WTC11 (cell line): Measurements from ENCODE around the gene RAD17. TPM values are rescaled to one million over a fixed set of nuclear protein-coding genes. Genes with fewer than 3 reads are reported as not detected.
A peak's percentile ranks its signal among the peaks of the same experiment; 100 is the strongest.

Experiments used
- ATAC-seq: fragments of 200-7000 bp; cut with Tn5 transposase; 2 replicates; pipeline ENCODE4 v1.10.0; 2021; ENCODE audit warnings: mild to moderate bottlenecking, moderate library complexity
- CTCF ChIA-PET: fragments of 300-600 bp; sonication (Branson Sonifier 250); formaldehyde crosslinking; loops from one replicate; lab custom pipeline; 2021; ENCODE audit warnings: antibody characterized with exemption; lab: Charles Lee
- POLR2A ChIA-PET: fragments of 350-600 bp; sonication (Branson Sonifier 250); formaldehyde crosslinking; loops from one replicate; lab custom pipeline; 2021; ENCODE audit warnings: antibody characterized with exemption; lab: Charles Lee
- DNase-seq: peaks from one replicate; pipeline ENCODE4 v3.0.0; 2021; ENCODE audit warnings: low spot score
- H3K27ac Mint-ChIP-seq: 2 replicates; pipeline ENCODE4 v1.8.0; 2021; ENCODE audit warnings: mixed read lengths
- H3K27me3 Mint-ChIP-seq: 2 replicates; pipeline ENCODE4 v1.8.0; 2021; ENCODE audit warnings: low read depth, mild to moderate bottlenecking, moderate library complexity, mixed read lengths
- H3K36me3 Mint-ChIP-seq: 2 replicates; pipeline ENCODE4 v1.8.0; 2021; ENCODE audit warnings: mixed read lengths
- H3K4me1 Mint-ChIP-seq: 2 replicates; pipeline ENCODE4 v1.8.0; 2022; ENCODE audit warnings: mixed read lengths
- H3K4me3 Mint-ChIP-seq: 2 replicates; pipeline ENCODE4 v1.8.0; 2021; ENCODE audit warnings: mild to moderate bottlenecking, moderate library complexity, mixed read lengths
- H3K9me3 Mint-ChIP-seq: 2 replicates; pipeline ENCODE4 v1.8.0; 2021; ENCODE audit warnings: mixed read lengths
- ATF6 ChIP-seq: sonication (generic); formaldehyde crosslinking; IDR thresholded peaks from 2 replicates; pipeline ENCODE4 v1.8.1; 2023; ENCODE audit warnings: mild to moderate bottlenecking, missing genetic modification reagents
- CBFB ChIP-seq: sonication (generic); formaldehyde crosslinking; IDR thresholded peaks from 2 replicates; pipeline ENCODE4 v1.8.1; 2022; ENCODE audit warnings: mild to moderate bottlenecking, low read depth, missing genetic modification reagents
- GRHL2 ChIP-seq: fragments of 250-450 bp; sonication (Bioruptor Pico); IDR thresholded peaks from 2 replicates; pipeline ENCODE4 v1.8.0; 2022; ENCODE audit warnings: mild to moderate bottlenecking, moderate library complexity; ENCODE audit not compliant: insufficient replicate concordance, severe bottlenecking
- IRF2 ChIP-seq: sonication (generic); formaldehyde crosslinking; IDR thresholded peaks from 2 replicates; pipeline ENCODE4 v1.8.0; 2022; ENCODE audit warnings: low read depth, missing genetic modification reagents, borderline replicate concordance
- MXD4 ChIP-seq: fragments of 250-450 bp; sonication (Bioruptor Pico); IDR thresholded peaks from 2 replicates; pipeline ENCODE4 v1.8.0; 2021; ENCODE audit warnings: mild to moderate bottlenecking, moderate library complexity, borderline replicate concordance
- PREB ChIP-seq: sonication (generic); formaldehyde crosslinking; IDR thresholded peaks from 2 replicates; pipeline ENCODE4 v1.8.1; 2022; ENCODE audit warnings: mild to moderate bottlenecking, missing genetic modification reagents, moderate library complexity, borderline replicate concordance
- PRRX2 ChIP-seq: fragments of 250-450 bp; sonication (Bioruptor Pico); IDR thresholded peaks from 2 replicates; pipeline ENCODE4 v1.8.0; 2021; ENCODE audit warnings: mild to moderate bottlenecking
- SP1 ChIP-seq: sonication (generic); formaldehyde crosslinking; conservative IDR thresholded peaks from 2 replicates; pipeline ENCODE4 v1.8.1; 2022; ENCODE audit warnings: missing genetic modification reagents
- TP53 ChIP-seq: sonication (generic); formaldehyde crosslinking; IDR thresholded peaks from 2 replicates; pipeline ENCODE4 v1.8.1; 2023; ENCODE audit warnings: mild to moderate bottlenecking, missing genetic modification reagents
- ZNF138 ChIP-seq: sonication (generic); formaldehyde crosslinking; conservative IDR thresholded peaks from 2 replicates; pipeline ENCODE4 v1.8.1; 2022; ENCODE audit warnings: mild to moderate bottlenecking, moderate library complexity, missing genetic modification reagents
- ZNF281 ChIP-seq: sonication (generic); formaldehyde crosslinking; IDR thresholded peaks from 2 replicates; pipeline ENCODE4 v1.8.0; 2023; ENCODE audit warnings: mild to moderate bottlenecking, missing genetic modification reagents
- ZNF396 ChIP-seq: fragments of 250-450 bp; sonication (Bioruptor Pico); IDR thresholded peaks from 2 replicates; pipeline ENCODE4 v1.8.0; 2021; ENCODE audit warnings: mild to moderate bottlenecking, moderate library complexity, borderline replicate concordance
- ZSCAN18 ChIP-seq: fragments of 250-450 bp; sonication (Bioruptor Pico); IDR thresholded peaks from 2 replicates; pipeline ENCODE4 v2.1.2; 2022; ENCODE audit warnings: mild to moderate bottlenecking, moderate library complexity
- total RNA-seq: library from RNA; stranded (reverse); gene quantifications from 3 replicates; pipeline ENCODE4 v1.2.3, GENCODE V29; 2021

RAD17 gene
- total RNA-seq, 1 experiment from 2014 or later, result 32.6 TPM

GRCh38 chr5:69416699-69417098, 47.1 kb downstream of the RAD17 start:
- Mint-ChIP-seq H3K27me3 (no peaks in the 10 kb centered on the region), H3K27ac (no peak overlapping the region), H3K36me3 (peaks cover 23% of the 10 kb centered on the region), H3K4me1 (peaks cover 17% of the 10 kb centered on the region), H3K4me3 (peak overlapping the region; percentile 38), H3K9me3 (peaks cover 7% of the 10 kb centered on the region)
- no peak for TF ChIP-seq ZNF281 (CRISPR knock-in tag)
- ChIA-PET POLR2A (interaction anchor here (0.6 kb wide), 1 partner anchor 10 kb away, joined by 4 read pairs; no protein-coding TSS in a partner anchor), CTCF (no interaction called here)
- ATAC-seq (no peak), DNase-seq (no peak)

GRCh38 chr5:69418554-69418953, 48.9 kb downstream of the RAD17 start:
- Mint-ChIP-seq H3K4me1 (peaks cover 17% of the 10 kb centered on the region), H3K9me3 (peaks cover 22% of the 10 kb centered on the region), H3K36me3 (peaks cover 38% of the 10 kb centered on the region), H3K27ac (no peak overlapping the region), H3K27me3 (no peaks in the 10 kb centered on the region; the same call in 1 of the 2 replicates), H3K4me3 (no peak overlapping the region)
- no peak for DNase-seq
- ATAC-seq, result no peak
- POLR2A ChIA-PET, result no interaction called here
- CTCF ChIA-PET, result no interaction called here
- no peak for TF ChIP-seq SP1 (CRISPR knock-in tag)

GRCh38 chr5:69431424-69432303, 62.0 kb downstream of the RAD17 start:
- H3K9me3 Mint-ChIP-seq, result no peaks in the 10 kb centered on the region
- no peaks in the 10 kb centered on the region for H3K4me1 Mint-ChIP-seq
- H3K27ac Mint-ChIP-seq, result no peak overlapping the region
- ATAC-seq (no peak), DNase-seq (no peak)
- ChIA-PET CTCF (no interaction called here), POLR2A (no interaction called here)
- H3K27me3 Mint-ChIP-seq, result no peaks in the 10 kb centered on the region
- no peak overlapping the region for H3K4me3 Mint-ChIP-seq
- TF ChIP-seq ZNF138 (CRISPR knock-in tag), result no peak
- TF ChIP-seq ZNF281 (CRISPR knock-in tag), result no peak
- no peak for TF ChIP-seq GRHL2 (CRISPR knock-in tag)
- TF ChIP-seq ZSCAN18 (CRISPR knock-in tag), result no peak
- H3K36me3 Mint-ChIP-seq, result peaks cover 30% of the 10 kb centered on the region

- CTCF ChIA-PET, result no interaction called here
- ATAC-seq (no peak), DNase-seq (no peak)
- Mint-ChIP-seq H3K27ac (0 out of 2 replicates have a peak overlapping the region, but pooled peaks have one; percentile 21), H3K4me1 (no peaks in the 10 kb centered on the region), H3K9me3 (no peaks in the 10 kb centered on the region), H3K36me3 (peaks cover 33% of the 10 kb centered on the region), H3K27me3 (no peaks in the 10 kb centered on the region), H3K4me3 (no peak overlapping the region)
- POLR2A ChIA-PET, result interaction anchor here (0.7 kb wide), 2 partner anchors 17 to 48 kb away, joined by 4 to 8 read pairs; partner anchors contain the start of gene MARVELD2
- TF ChIP-seq ZNF396 (CRISPR knock-in tag), result no peak
- no peak for TF ChIP-seq TP53 (CRISPR knock-in tag)
- TF ChIP-seq IRF2, result no peak
- no peak for TF ChIP-seq PRRX2
- no peak for TF ChIP-seq MXD4 (CRISPR knock-in tag)
- TF ChIP-seq ATF6, result no peak
- TF ChIP-seq CBFB (CRISPR knock-in tag), result no peak
- no peak for TF ChIP-seq PREB (CRISPR knock-in tag)
These were observed 63.0 kb downstream of the RAD17 start for GRCh38 chr5:69432412-69433206.
